GM18873 (cell line): Measurements from ENCODE around the gene TFRC.
"Not testable (repeated sequence)": the region's sequence is repeated elsewhere in the genome, so short reads cannot be mapped to it uniquely, and the experiment has no call there.

ENCODE experiments used
- ATAC-seq: cut with Tn5 transposase; IDR thresholded peaks from one replicate; pipeline ENCODE4 v1.9.1; 2021; ENCODE audit warnings: mild to moderate bottlenecking, moderate library complexity, moderate number of reproducible peaks; ENCODE audit not compliant: unreplicated experiment, low FRiP score

Gene TFRC

DNA sequence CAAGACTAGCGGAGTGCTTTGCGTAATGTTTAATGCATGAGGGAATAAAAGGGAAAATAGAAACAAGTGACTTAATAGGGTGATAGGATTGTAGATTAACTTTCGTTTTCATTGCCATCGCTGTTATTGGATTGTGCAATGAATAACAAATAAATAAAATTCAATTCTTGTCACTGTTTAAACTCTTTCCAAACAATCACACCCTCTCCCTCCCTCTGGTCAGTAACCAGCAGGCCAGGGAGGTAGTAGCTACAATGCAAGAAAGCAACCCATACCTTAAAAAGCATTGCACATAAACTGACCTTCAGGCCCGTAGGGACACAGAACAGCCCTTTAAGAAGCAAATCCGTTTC lies 705 bp upstream of the TFRC start:
- no peak for ATAC-seq

DNA sequence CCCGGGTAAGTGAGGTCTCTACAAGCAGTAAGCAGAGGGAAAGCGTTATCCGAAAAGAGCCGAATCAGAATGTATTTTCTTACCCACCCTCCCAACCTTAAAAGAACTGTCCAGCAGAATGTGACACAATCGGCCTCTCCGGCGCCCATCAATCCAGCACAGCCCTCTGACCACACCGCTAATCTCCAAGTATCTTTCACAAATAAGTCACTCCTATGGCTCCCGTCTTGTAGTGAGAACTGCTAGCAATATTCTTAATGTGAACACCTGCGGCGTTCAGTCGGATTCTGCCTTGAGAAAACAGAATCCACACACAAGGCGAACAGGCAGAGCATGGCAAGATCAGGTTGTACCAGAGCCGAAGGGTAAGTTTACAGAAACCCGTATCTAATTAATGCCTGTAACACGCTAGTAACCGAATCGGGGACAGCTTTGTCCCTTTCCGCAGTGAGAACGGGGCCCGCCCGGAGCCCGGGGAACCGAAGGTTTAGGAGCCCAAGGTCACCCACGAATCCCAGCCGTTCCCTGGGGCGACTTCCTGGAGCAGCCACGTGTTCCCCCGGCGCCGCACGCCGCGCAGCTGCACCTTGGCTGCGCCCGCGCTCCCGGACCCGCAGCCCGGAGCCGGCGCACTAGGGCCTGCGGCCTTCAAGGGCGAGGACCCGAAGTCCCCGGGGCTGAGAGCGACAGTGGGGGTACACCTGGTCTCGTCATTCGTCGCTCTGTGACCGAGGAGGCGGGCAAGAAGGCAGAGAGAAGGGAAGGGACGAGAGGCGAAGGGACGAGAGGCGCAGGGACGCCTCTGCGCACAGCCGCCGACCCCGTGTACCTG lies 672 bp downstream of the TFRC start:
- peak; percentile 29 for ATAC-seq

GRCh38 chr3:196080101-196080846 lies 1.6 kb downstream of the TFRC start:
- ATAC-seq: not testable (repeated sequence)

GRCh38 chr3:196079682-196080081 lies 2.2 kb downstream of the TFRC start:
- no peak for ATAC-seq

DNA sequence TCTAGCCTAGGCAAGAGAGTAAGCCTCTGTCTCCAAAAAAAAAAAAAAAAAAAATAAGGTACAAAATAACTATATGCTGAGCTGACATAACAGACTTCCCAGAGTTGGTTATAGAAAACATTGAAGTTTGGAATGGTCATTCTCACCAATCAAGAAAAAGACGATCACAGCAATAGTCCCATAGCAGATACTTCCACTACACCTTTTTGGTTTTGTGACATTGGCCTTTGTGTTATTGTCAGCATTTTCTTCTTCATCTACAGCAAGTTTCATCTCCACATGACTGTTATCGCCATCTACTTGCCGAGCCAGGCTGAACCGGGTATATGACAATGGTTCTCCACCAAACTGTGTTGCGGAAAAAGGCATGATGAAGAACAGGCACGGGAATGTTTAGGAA lies 6.9 kb downstream of the TFRC start:
- ATAC-seq: no peak

DNA sequence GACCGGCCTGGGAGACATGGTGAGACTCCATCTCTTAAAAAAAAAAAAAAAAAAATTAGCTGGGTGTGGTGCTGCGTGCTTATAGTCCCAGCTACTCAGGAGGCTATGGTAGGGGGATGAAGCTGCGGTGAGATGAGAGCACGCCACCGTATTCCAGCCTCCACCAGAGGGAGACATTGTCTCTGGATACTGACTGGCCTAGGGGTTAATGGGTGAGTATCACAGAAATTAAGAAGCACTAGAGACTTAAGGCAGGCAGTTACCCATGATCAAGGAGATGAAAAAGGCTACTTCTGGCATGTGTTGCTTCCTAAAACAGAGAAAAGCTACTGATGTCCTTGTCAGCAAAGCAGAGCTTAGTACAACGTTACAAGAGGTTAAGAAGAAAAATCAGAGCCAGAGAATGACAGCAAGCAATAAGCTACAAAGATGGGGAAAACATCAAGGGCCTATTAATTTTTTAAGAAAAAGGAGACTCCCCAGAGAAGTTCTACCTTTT lies 8.6 kb downstream of the TFRC start:
- ATAC-seq: no peak

GRCh38 chr3:196072313-196072712 lies 9.6 kb downstream of the TFRC start:
- no peak for ATAC-seq

GRCh38 chr3:196068812-196069211 lies 13.1 kb downstream of the TFRC start:
- not testable (repeated sequence) for ATAC-seq

- no peak for ATAC-seq
Observed at GRCh38 chr3:196067439-196067838, 14.5 kb downstream of the TFRC start.

GRCh38 chr3:196063971-196064370 lies 17.9 kb downstream of the TFRC start:
- ATAC-seq: no peak

- ATAC-seq: no peak
Observed at GRCh38 chr3:196063456-196063855, 18.4 kb downstream of the TFRC start.

GRCh38 chr3:196063049-196063448 lies 18.8 kb downstream of the TFRC start:
- no peak for ATAC-seq

DNA sequence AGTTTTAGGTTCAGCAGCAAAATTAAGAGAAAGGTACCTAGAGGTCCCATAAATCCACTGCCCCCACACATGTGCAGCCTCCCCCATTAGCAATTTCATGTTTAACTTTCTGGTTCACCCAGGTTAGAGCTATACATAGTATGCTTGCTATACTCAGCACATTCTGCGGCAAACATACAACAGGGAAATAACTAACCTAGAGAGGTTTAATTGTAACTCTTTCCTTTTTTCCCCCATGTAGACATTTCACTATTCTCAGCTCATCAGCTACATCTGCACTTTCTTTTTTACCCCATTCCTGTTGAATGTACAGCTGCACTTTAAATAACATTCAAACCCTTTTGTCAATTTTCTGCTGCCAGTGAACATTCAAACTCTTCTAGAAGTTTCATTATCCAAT lies 21.1 kb downstream of the TFRC start:
- no peak for ATAC-seq

- ATAC-seq: no peak
Observed at GRCh38 chr3:196057760-196058331, 24.0 kb downstream of the TFRC start.

DNA sequence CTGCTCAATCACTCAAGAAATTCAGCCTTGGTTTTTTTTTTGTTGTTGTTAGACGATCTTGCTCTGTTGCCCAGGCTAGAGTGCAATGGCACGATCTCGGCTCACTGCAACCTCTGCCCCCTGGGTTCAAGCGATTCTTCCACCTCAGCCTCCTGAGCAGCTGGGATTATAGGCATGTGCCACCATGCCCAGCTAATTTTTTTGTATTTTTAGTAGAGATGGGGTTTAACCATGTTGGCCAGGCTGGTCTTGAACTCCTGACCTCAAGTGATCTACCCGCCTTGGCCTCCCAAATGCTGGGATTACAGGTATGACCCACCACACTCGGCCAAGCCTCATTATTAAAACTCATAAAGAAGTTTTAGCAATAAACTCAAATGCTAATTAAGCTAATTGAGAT lies 25.5 kb downstream of the TFRC start:
- ATAC-seq: not testable (repeated sequence)

- no peak for ATAC-seq
Observed at GRCh38 chr3:196055683-196056270, 26.1 kb downstream of the TFRC start.

DNA sequence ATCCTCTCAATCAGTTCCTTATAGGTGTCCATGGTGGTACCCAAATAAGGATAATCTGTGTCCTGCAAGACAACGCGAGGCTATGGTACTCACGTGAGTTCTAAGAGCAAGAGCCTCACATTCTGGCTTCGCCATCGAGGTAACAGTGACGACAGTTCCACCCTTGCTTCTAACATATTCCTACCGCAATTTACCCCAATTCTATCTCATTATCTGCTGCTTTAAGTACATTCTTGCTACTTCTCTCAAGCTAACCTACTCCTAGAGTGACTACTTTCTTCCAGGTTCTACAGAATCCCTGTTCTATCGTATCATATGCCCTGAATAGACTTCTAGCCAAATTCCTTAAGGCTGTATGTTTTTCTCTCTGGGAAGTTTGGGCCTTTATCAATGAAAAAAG lies 26.6 kb downstream of the TFRC start:
- ATAC-seq: no peak

DNA sequence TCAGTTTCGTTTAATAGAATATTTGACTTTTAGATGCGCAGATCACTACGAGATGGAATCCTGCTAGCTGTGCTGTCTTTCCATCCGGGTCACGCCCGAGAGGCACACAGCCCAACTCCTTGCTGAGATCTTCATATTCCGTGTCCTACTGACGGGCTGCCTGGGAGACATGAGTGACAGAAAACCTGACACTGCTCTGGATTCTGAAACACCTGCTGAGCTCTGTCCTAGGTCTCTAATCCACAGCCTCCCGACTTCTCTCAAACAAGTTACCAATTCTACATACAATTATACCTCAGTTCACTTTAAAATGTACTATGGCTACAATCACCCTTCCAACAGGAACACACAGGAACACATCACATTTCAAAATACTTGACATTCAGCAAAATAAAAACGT lies 27.2 kb downstream of the TFRC start:
- no peak for ATAC-seq

- no peak for ATAC-seq
Observed at GRCh38 chr3:196053487-196053886, 28.4 kb downstream of the TFRC start.

GRCh38 chr3:196051282-196052076 lies 30.4 kb downstream of the TFRC start:
- no peak for ATAC-seq
